Measurements from ENCODE around the gene SRP54. TPM values are rescaled to one million over a fixed set of nuclear protein-coding genes. Genes with fewer than 3 reads are reported as not detected.
A peak's percentile ranks its signal among the peaks of the same experiment; 100 is the strongest.
"Not testable (repeated sequence)": the region's sequence is repeated elsewhere in the genome, so short reads cannot be mapped to it uniquely, and the experiment has no call there.

Gene SRP54
- total and polyA plus RNA-seq, 2 of the 8 experiments (the other 6 are each of a cell fraction or from before 2014, with no cell fraction given): 19.7 to 60.0 TPM

DNA sequence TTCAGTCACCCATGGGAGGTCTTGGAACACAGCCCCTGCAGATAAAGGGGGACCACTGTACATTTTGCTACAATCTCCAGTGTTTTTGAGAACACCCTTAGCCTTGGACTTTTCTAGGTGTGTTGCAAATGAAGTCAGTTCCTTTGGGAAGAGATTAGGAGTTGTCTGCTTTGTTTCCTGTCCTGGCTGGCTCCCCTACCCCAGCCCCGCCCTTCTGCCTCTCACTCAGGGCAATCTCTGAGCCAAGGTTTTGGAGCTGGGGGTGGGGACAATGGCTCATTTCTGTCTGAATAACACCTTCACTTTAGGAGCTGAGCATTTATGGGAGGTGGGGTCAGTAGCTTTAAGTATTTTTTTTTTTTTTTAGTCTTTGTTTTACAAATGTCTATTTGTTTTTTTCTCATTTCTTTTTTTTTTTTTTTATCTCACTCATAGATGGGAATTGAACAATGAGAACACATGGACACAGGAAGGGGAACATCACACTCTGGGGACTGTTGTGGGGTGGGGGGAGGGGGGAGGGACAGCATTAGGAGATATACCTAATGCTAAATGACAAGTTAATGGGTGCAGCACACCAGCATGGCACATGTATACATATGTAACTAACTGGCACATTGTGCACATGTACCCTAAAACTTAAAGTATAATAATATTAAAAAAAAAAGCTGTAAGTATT is 78.5 kb downstream of the SRP54 start:
- not testable (repeated sequence) for H3K36me3 ChIP-seq (ENCODE audit: control insufficient read depth in 2 of 4, insufficient read depth in 4 of 4, low read length in 3 of 4); H3K27me3 ChIP-seq (replicated peaks in 1 of 4; ENCODE audit: control insufficient read depth in 3 of 4, extremely low read depth in 1 of 4, insufficient read depth in 3 of 4, low read length in 3 of 4); H3K4ac ChIP-seq (replicated peaks; ENCODE audit: insufficient read length, low read depth, low read length); H3K27ac ChIP-seq (ENCODE audit: low read depth, low read length); H2BK5ac ChIP-seq (ENCODE audit: low read depth, low read length); H3K18ac ChIP-seq (ENCODE audit: extremely low read depth, low read length); H2AFZ ChIP-seq (ENCODE audit: low read length); H3K23me2 ChIP-seq (ENCODE audit: low read depth, low read length); H3K9me3 ChIP-seq (ENCODE audit: insufficient read depth in 2 of 2, low read depth in 1 of 2, low read length in 1 of 2); H2BK120ac ChIP-seq (replicated peaks; ENCODE audit: low read depth, low read length); H3K79me2 ChIP-seq (ENCODE audit: control insufficient read depth in 1 of 2, insufficient read depth in 2 of 2, low read length in 2 of 2); H3K23ac ChIP-seq (ENCODE audit: insufficient read length); H3K79me1 ChIP-seq (ENCODE audit: low read depth, low read length); H2BK15ac ChIP-seq (ENCODE audit: low read length); H4K20me1 ChIP-seq (replicated peaks in 1 of 2; ENCODE audit: control insufficient read depth in 1 of 2, insufficient read depth in 2 of 2, low read length in 2 of 2); H3K9ac ChIP-seq (replicated peaks in 1 of 4; ENCODE audit: extremely low read depth in 1 of 4, low read depth in 3 of 4, low read length in 3 of 4); H3K4me1 ChIP-seq (replicated peaks in 1 of 4; ENCODE audit: control insufficient read depth in 3 of 4, insufficient read depth in 4 of 4, low read length in 3 of 4); H2BK12ac ChIP-seq (ENCODE audit: low read depth, low read length); H3K4me3 ChIP-seq (ENCODE audit: extremely low read depth in 1 of 4, insufficient read depth in 2 of 4, low read depth in 3 of 4, low read length in 4 of 4); H4K8ac ChIP-seq (ENCODE audit: extremely low read depth, insufficient read depth, low read length); H2AK5ac ChIP-seq (ENCODE audit: low read depth, low read length); H4K91ac ChIP-seq (replicated peaks; ENCODE audit: insufficient read length, low read length); FAIRE-seq; H2BK20ac ChIP-seq (ENCODE audit: low read length); H3K56ac ChIP-seq (replicated peaks; ENCODE audit: insufficient read length, low read depth, low read length); H3K14ac ChIP-seq (ENCODE audit: insufficient read length); DNase-seq (ENCODE audit: low read depth in 1 of 2, low spot score in 2 of 2); H4K5ac ChIP-seq (ENCODE audit: insufficient read length, low read depth, low read length)
- 89% methylated on average over 1 of the region's 1 CpG; no CpG with 5 or more reads in 1 of the 2 experiments for WGBS, 2 experiments (ENCODE audit: extremely low coverage in 1 of 2, insufficient coverage in 1 of 2, insufficient read length in 1 of 2, insufficient replicate concordance in 2 of 2, low coverage in 1 of 2, low lambda C conversion rate in 2 of 2, missing lambda C conversion rate in 1 of 2)
- CTCF ChIA-PET (ENCODE audit: partially characterized antibody): interaction anchor here (0.6 kb wide), 1 partner anchor 344 kb away, joined by 3 read pairs; no protein-coding TSS in a partner anchor
- peak overlapping the region in 1 of 2 experiments; percentile 47; a peak in 1 of 4 replicates for H3K4me2 ChIP-seq (ENCODE audit: insufficient read depth in 1 of 2, low read depth in 2 of 2, low read length in 2 of 2)
- POLR2A ChIA-PET (ENCODE audit: partially characterized antibody): interaction anchor here (0.9 to 2.6 kb wide), 2 partner anchors 15 to 231 kb away, joined by 3 to 10 read pairs; partner anchors contain the start of genes FAM177A1 and PSMA6

DNA sequence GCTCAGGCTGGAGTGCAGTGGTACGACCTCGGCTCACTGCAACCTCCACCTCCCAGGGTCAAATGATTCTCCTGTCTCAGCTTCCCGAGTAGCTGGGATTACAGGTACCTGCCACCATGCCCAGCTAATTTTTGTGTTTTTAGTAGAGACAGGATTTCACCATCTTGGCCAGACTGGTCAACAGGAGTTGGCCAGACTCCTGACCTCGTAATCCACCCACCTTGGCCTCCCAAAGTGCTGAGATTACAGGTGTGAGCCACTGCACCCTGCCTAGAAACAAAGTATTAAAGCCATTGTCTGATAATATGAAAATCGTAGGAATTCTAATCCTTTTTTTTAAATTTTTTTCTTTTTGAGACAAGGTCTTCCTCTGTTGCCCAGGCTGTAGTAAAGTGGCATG is 82.9 kb downstream of the SRP54 start:
- H4K20me1 ChIP-seq (replicated peaks in 1 of 2; ENCODE audit: control insufficient read depth in 1 of 2, insufficient read depth in 2 of 2, low read length in 2 of 2); H4K5ac ChIP-seq (ENCODE audit: insufficient read length, low read depth, low read length); H3K27me3 ChIP-seq (replicated peaks in 1 of 4; ENCODE audit: control insufficient read depth in 3 of 4, extremely low read depth in 1 of 4, insufficient read depth in 3 of 4, low read length in 3 of 4); H2BK12ac ChIP-seq (ENCODE audit: low read depth, low read length); H2AFZ ChIP-seq (ENCODE audit: low read length); H3K27ac ChIP-seq (ENCODE audit: low read depth, low read length); H2BK120ac ChIP-seq (replicated peaks; ENCODE audit: low read depth, low read length); FAIRE-seq; CTCF ChIA-PET (ENCODE audit: partially characterized antibody); H3K9me3 ChIP-seq (ENCODE audit: insufficient read depth in 2 of 2, low read depth in 1 of 2, low read length in 1 of 2); DNase-seq (ENCODE audit: low read depth in 1 of 2, low spot score in 2 of 2); H3K14ac ChIP-seq (ENCODE audit: insufficient read length); H3K79me2 ChIP-seq (ENCODE audit: control insufficient read depth in 1 of 2, insufficient read depth in 2 of 2, low read length in 2 of 2); H3K56ac ChIP-seq (replicated peaks; ENCODE audit: insufficient read length, low read depth, low read length); H3K4me1 ChIP-seq (replicated peaks in 1 of 4; ENCODE audit: control insufficient read depth in 3 of 4, insufficient read depth in 4 of 4, low read length in 3 of 4); H3K36me3 ChIP-seq (ENCODE audit: control insufficient read depth in 2 of 4, insufficient read depth in 4 of 4, low read length in 3 of 4); H3K4me2 ChIP-seq (ENCODE audit: insufficient read depth in 1 of 2, low read depth in 2 of 2, low read length in 2 of 2); H2BK20ac ChIP-seq (ENCODE audit: low read length); H4K8ac ChIP-seq (ENCODE audit: extremely low read depth, insufficient read depth, low read length); H3K4me3 ChIP-seq (ENCODE audit: extremely low read depth in 1 of 4, insufficient read depth in 2 of 4, low read depth in 3 of 4, low read length in 4 of 4); H2AK5ac ChIP-seq (ENCODE audit: low read depth, low read length); H3K79me1 ChIP-seq (ENCODE audit: low read depth, low read length); H4K91ac ChIP-seq (replicated peaks; ENCODE audit: insufficient read length, low read length); H3K18ac ChIP-seq (ENCODE audit: extremely low read depth, low read length); H2BK5ac ChIP-seq (ENCODE audit: low read depth, low read length); H3K23ac ChIP-seq (ENCODE audit: insufficient read length); H3K9ac ChIP-seq (replicated peaks in 1 of 4; ENCODE audit: extremely low read depth in 1 of 4, low read depth in 3 of 4, low read length in 3 of 4); H3K4ac ChIP-seq (replicated peaks; ENCODE audit: insufficient read length, low read depth, low read length); H2BK15ac ChIP-seq (ENCODE audit: low read length); H3K23me2 ChIP-seq (ENCODE audit: low read depth, low read length): not testable (repeated sequence)
- POLR2A ChIA-PET (ENCODE audit: partially characterized antibody): interaction anchor here (1.3 kb wide), 1 partner anchor 82 kb away, joined by 3 read pairs; no protein-coding TSS in a partner anchor
- WGBS, 2 experiments (ENCODE audit: extremely low coverage in 1 of 2, insufficient coverage in 1 of 2, insufficient read length in 1 of 2, insufficient replicate concordance in 2 of 2, low coverage in 1 of 2, low lambda C conversion rate in 2 of 2, missing lambda C conversion rate in 1 of 2): 92% methylated on average over 5 of the region's 5 CpGs; no CpG with 5 or more reads in 1 of the 2 experiments

All from H1 (cell line).